Measurements from ENCODE around the gene TRIM77. TPM values are rescaled to one million over a fixed set of nuclear protein-coding genes. Genes with fewer than 3 reads are reported as not detected.
"Not testable (repeated sequence)": the region's sequence is repeated elsewhere in the genome, so short reads cannot be mapped to it uniquely, and the experiment has no call there.

TRIM77 gene
- not detected in 2 replicates for total RNA-seq (2021)
- Bru-seq, nascent RNA, result not detected
- not detected for BruChase-seq, experiment 1, labeled RNA remaining after a 2-hour chase
- BruChase-seq, experiment 2, labeled RNA remaining after a 6-hour chase, result not detected
- long read RNA-seq, result 0 reads

GRCh38 chr11:89709999-89710398 is at the start of gene TRIM77:
Gene TRIM77 (plus strand): TSS chr11:89710299. CDS start chr11:89710299, 0 bp downstream.
- H3K9me3 ChIP-seq (ENCODE audit: low read depth, low read length, poor library complexity, severe bottlenecking); H3K4me1 ChIP-seq (ENCODE audit: insufficient read depth, low read length, poor library complexity, severe bottlenecking); H3K36me3 ChIP-seq (ENCODE audit: insufficient read depth, low read length, poor library complexity, severe bottlenecking); H3K27me3 ChIP-seq (replicated peaks; ENCODE audit: insufficient read depth, low read depth, low read length, poor library complexity); CTCF ChIA-PET; DNase-seq (ENCODE audit: low spot score); BruUV-seq (replicated peaks); H3K27ac ChIP-seq (ENCODE audit: low read depth, low read length, poor library complexity, severe bottlenecking); H3K4me3 ChIP-seq (ENCODE audit: low read depth, low read length, poor library complexity, severe bottlenecking); intact Hi-C loops (cut with micrococcal nuclease; ENCODE audit: unreplicated experiment); POLR2A ChIA-PET (ENCODE audit: low non-redundant PET): not testable (repeated sequence)

GRCh38 chr11:89667001-89667400 is 43.1 kb upstream of the TRIM77 start:
- H3K27me3 ChIP-seq (replicated peaks; ENCODE audit: insufficient read depth, low read depth, low read length, poor library complexity), result no peaks in the 10 kb centered on the region
- H3K27ac ChIP-seq (ENCODE audit: low read depth, low read length, poor library complexity, severe bottlenecking), result no peak overlapping the region
- H3K36me3 ChIP-seq (ENCODE audit: insufficient read depth, low read length, poor library complexity, severe bottlenecking), result no peaks in the 10 kb centered on the region
- BruUV-seq (replicated peaks), result no TSS peak
- no peaks in the 10 kb centered on the region for H3K9me3 ChIP-seq (ENCODE audit: low read depth, low read length, poor library complexity, severe bottlenecking)
- TF ChIP-seq CTCF (conservative IDR thresholded peaks at IDR 0.05; ENCODE audit: low read depth, low read length) (no peak), EZH2 (IDR thresholded peaks at IDR 0.05; ENCODE audit: borderline replicate concordance, low read depth, low read length, poor library complexity, severe bottlenecking) (no peak)
- H3K4me1 ChIP-seq (ENCODE audit: insufficient read depth, low read length, poor library complexity, severe bottlenecking), result no peaks in the 10 kb centered on the region
- intact Hi-C loops (cut with micrococcal nuclease; ENCODE audit: unreplicated experiment), result no loop called here
- ChIA-PET POLR2A (ENCODE audit: low non-redundant PET) (no interaction called here), CTCF (no interaction called here)
- H3K4me3 ChIP-seq (ENCODE audit: low read depth, low read length, poor library complexity, severe bottlenecking), result no peak overlapping the region
- no peak for DNase-seq (ENCODE audit: low spot score)

- CTCF ChIA-PET; H3K27me3 ChIP-seq (replicated peaks; ENCODE audit: insufficient read depth, low read depth, low read length, poor library complexity); H3K27ac ChIP-seq (ENCODE audit: low read depth, low read length, poor library complexity, severe bottlenecking); H3K4me3 ChIP-seq (ENCODE audit: low read depth, low read length, poor library complexity, severe bottlenecking); intact Hi-C loops (cut with micrococcal nuclease; ENCODE audit: unreplicated experiment); POLR2A ChIA-PET (ENCODE audit: low non-redundant PET); H3K4me1 ChIP-seq (ENCODE audit: insufficient read depth, low read length, poor library complexity, severe bottlenecking); BruUV-seq (replicated peaks); H3K9me3 ChIP-seq (ENCODE audit: low read depth, low read length, poor library complexity, severe bottlenecking); DNase-seq (ENCODE audit: low spot score); H3K36me3 ChIP-seq (ENCODE audit: insufficient read depth, low read length, poor library complexity, severe bottlenecking): not testable (repeated sequence)
Measured at GRCh38 chr11:89668158-89668557, 41.9 kb upstream of the TRIM77 start.

GRCh38 chr11:89669586-89669985 is 40.5 kb upstream of the TRIM77 start:
- CTCF ChIA-PET; H3K4me1 ChIP-seq (ENCODE audit: insufficient read depth, low read length, poor library complexity, severe bottlenecking); POLR2A ChIA-PET (ENCODE audit: low non-redundant PET); intact Hi-C loops (cut with micrococcal nuclease; ENCODE audit: unreplicated experiment); H3K4me3 ChIP-seq (ENCODE audit: low read depth, low read length, poor library complexity, severe bottlenecking); BruUV-seq (replicated peaks); H3K27ac ChIP-seq (ENCODE audit: low read depth, low read length, poor library complexity, severe bottlenecking); H3K36me3 ChIP-seq (ENCODE audit: insufficient read depth, low read length, poor library complexity, severe bottlenecking); DNase-seq (ENCODE audit: low spot score); H3K9me3 ChIP-seq (ENCODE audit: low read depth, low read length, poor library complexity, severe bottlenecking); H3K27me3 ChIP-seq (replicated peaks; ENCODE audit: insufficient read depth, low read depth, low read length, poor library complexity): not testable (repeated sequence)

- H3K4me3 ChIP-seq (ENCODE audit: low read depth, low read length, poor library complexity, severe bottlenecking); DNase-seq (ENCODE audit: low spot score); BruUV-seq (replicated peaks); H3K4me1 ChIP-seq (ENCODE audit: insufficient read depth, low read length, poor library complexity, severe bottlenecking); H3K27ac ChIP-seq (ENCODE audit: low read depth, low read length, poor library complexity, severe bottlenecking); H3K27me3 ChIP-seq (replicated peaks; ENCODE audit: insufficient read depth, low read depth, low read length, poor library complexity); intact Hi-C loops (cut with micrococcal nuclease; ENCODE audit: unreplicated experiment); H3K9me3 ChIP-seq (ENCODE audit: low read depth, low read length, poor library complexity, severe bottlenecking); POLR2A ChIA-PET (ENCODE audit: low non-redundant PET); CTCF ChIA-PET; H3K36me3 ChIP-seq (ENCODE audit: insufficient read depth, low read length, poor library complexity, severe bottlenecking): not testable (repeated sequence)
Measured at GRCh38 chr11:89669993-89670669, 40.0 kb upstream of the TRIM77 start.

GRCh38 chr11:89672547-89672946 is 37.6 kb upstream of the TRIM77 start:
- H3K36me3 ChIP-seq (ENCODE audit: insufficient read depth, low read length, poor library complexity, severe bottlenecking); H3K4me1 ChIP-seq (ENCODE audit: insufficient read depth, low read length, poor library complexity, severe bottlenecking); DNase-seq (ENCODE audit: low spot score); H3K27me3 ChIP-seq (replicated peaks; ENCODE audit: insufficient read depth, low read depth, low read length, poor library complexity); H3K9me3 ChIP-seq (ENCODE audit: low read depth, low read length, poor library complexity, severe bottlenecking); H3K27ac ChIP-seq (ENCODE audit: low read depth, low read length, poor library complexity, severe bottlenecking); H3K4me3 ChIP-seq (ENCODE audit: low read depth, low read length, poor library complexity, severe bottlenecking); POLR2A ChIA-PET (ENCODE audit: low non-redundant PET); BruUV-seq (replicated peaks); intact Hi-C loops (cut with micrococcal nuclease; ENCODE audit: unreplicated experiment); CTCF ChIA-PET: not testable (repeated sequence)

GRCh38 chr11:89673380-89673779 is 36.7 kb upstream of the TRIM77 start:
- H3K36me3 ChIP-seq (ENCODE audit: insufficient read depth, low read length, poor library complexity, severe bottlenecking); H3K4me3 ChIP-seq (ENCODE audit: low read depth, low read length, poor library complexity, severe bottlenecking); BruUV-seq (replicated peaks); H3K4me1 ChIP-seq (ENCODE audit: insufficient read depth, low read length, poor library complexity, severe bottlenecking); POLR2A ChIA-PET (ENCODE audit: low non-redundant PET); CTCF ChIA-PET; intact Hi-C loops (cut with micrococcal nuclease; ENCODE audit: unreplicated experiment); H3K27ac ChIP-seq (ENCODE audit: low read depth, low read length, poor library complexity, severe bottlenecking); H3K9me3 ChIP-seq (ENCODE audit: low read depth, low read length, poor library complexity, severe bottlenecking); H3K27me3 ChIP-seq (replicated peaks; ENCODE audit: insufficient read depth, low read depth, low read length, poor library complexity); DNase-seq (ENCODE audit: low spot score): not testable (repeated sequence)

Data from A673 (cell line).